HG03066 (cell line): ENCODE data around the gene RPN2.

Source experiments
- ATAC-seq: cut with Tn5 transposase; IDR thresholded peaks from one replicate; pipeline ENCODE4 v1.9.1; 2021; ENCODE audit warnings: low read depth; ENCODE audit not compliant: unreplicated experiment

Gene RPN2

GRCh38 chr20:37288091-37288490 lies 109.0 kb downstream of the RPN2 start:
- no peak for ATAC-seq

- no peak for ATAC-seq
These were observed 111.2 kb downstream of the RPN2 start for GRCh38 chr20:37290158-37290810.
